ENCODE results near the gene ETV3. TPM values are rescaled to one million over a fixed set of nuclear protein-coding genes. Genes with fewer than 3 reads are reported as not detected.

Gene ETV3
- total and polyA plus RNA-seq, 2 of the 4 experiments (the other 2 are of a cell fraction) = 6.4 to 14.7 TPM

GRCh38 chr1:157150631-157151030 lies 12.4 kb upstream of the ETV3 start:
- Histone ChIP-seq H3K36me3 (ENCODE audit: control insufficient read depth, insufficient read depth, low read length) (no peaks in the 10 kb centered on the region), H2AK5ac (ENCODE audit: low read depth, low read length) (no peak overlapping the region), H3K4ac (ENCODE audit: low read depth, low read length) (no peak overlapping the region), H2BK15ac (ENCODE audit: low read depth, low read length) (no peak overlapping the region), H4K91ac (ENCODE audit: insufficient read depth, low read depth, low read length) (no peak overlapping the region), H2BK5ac (ENCODE audit: low read depth, low read length, poor library complexity, severe bottlenecking) (no peak overlapping the region), H3K27me3 (ENCODE audit: control insufficient read depth, insufficient read depth, low read length) (no peaks in the 10 kb centered on the region; the same call in 1 of the 2 replicates), H3K4me3 (ENCODE audit: insufficient read depth, low read depth, low read length) (no peak overlapping the region), H2BK20ac (ENCODE audit: low read depth, low read length) (no peak overlapping the region), H3K9me3 (ENCODE audit: control insufficient read depth, insufficient read depth, low read length) (no peaks in the 10 kb centered on the region), H4K5ac (ENCODE audit: low read depth, low read length) (no peak overlapping the region), H3K27ac (ENCODE audit: insufficient read depth, low read length) (no peak overlapping the region), H3K18ac (ENCODE audit: low read depth, low read length) (no peak overlapping the region), H3K9me1 (ENCODE audit: insufficient read depth, low read length) (0 out of 2 replicates have a peak, but pooled peaks cover 3% of the 10 kb centered on the region), H4K8ac (ENCODE audit: low read depth in 2 of 2, low read length in 2 of 2) (no peak overlapping the region), H3K9ac (ENCODE audit: low read depth, low read length) (no peak overlapping the region), H4K20me1 (ENCODE audit: insufficient read depth, low read length) (no peaks in the 10 kb centered on the region), H3K4me2 (ENCODE audit: low read depth, low read length) (no peak overlapping the region), H3K14ac (replicated peaks; ENCODE audit: low read depth, low read length) (no peak overlapping the region), H2AK9ac (replicated peaks; ENCODE audit: low read depth, low read length, poor library complexity) (no peak overlapping the region), H3K56ac (ENCODE audit: extremely low read depth, insufficient read depth, low read length) (no peak overlapping the region), H2AFZ (replicated peaks; ENCODE audit: low read length, poor library complexity) (no peak overlapping the region), H2BK120ac (ENCODE audit: low read depth, low read length) (no peak overlapping the region), H3K4me1 (ENCODE audit: control insufficient read depth, insufficient read depth, low read length) (peaks cover 8% of the 10 kb centered on the region), H3K79me1 (ENCODE audit: low read depth in 1 of 2, low read length in 2 of 2) (no peaks in the 10 kb centered on the region), H3K23ac (ENCODE audit: low read depth, low read length) (no peak overlapping the region)
- WGBS, 2 experiments (ENCODE audit: extremely low coverage in 2 of 2, insufficient read length in 1 of 2) = 100% methylated on average over 1 of the region's 6 CpGs; no CpG with 5 or more reads in 1 of the 2 experiments
- ATAC-seq (ENCODE audit: low read depth) (no peak), DNase-seq (no peak)
- CTCF ChIA-PET = no interaction called here
- no TSS peak for BruUV-seq (replicated peaks)
- TF ChIP-seq, protein P1, sequence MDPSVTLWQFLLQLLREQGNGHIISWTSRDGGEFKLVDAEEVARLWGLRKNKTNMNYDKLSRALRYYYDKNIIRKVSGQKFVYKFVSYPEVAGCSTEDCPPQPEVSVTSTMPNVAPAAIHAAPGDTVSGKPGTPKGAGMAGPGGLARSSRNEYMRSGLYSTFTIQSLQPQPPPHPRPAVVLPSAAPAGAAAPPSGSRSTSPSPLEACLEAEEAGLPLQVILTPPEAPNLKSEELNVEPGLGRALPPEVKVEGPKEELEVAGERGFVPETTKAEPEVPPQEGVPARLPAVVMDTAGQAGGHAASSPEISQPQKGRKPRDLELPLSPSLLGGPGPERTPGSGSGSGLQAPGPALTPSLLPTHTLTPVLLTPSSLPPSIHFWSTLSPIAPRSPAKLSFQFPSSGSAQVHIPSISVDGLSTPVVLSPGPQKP (IDR thresholded peaks at IDR 0.05; ENCODE audit: borderline replicate concordance, low read depth, low read length) = no peak
- no peak for TF ChIP-seq BHLHE40 (IDR thresholded peaks at IDR 0.05; ENCODE audit: low read depth, low read length)
- TF ChIP-seq MAZ (IDR thresholded peaks at IDR 0.05; ENCODE audit: borderline replicate concordance, low read depth, low read length) = no peak
- intact Hi-C loops (cut with micrococcal nuclease) = no loop called here
- dilution Hi-C loops (cut with HindIII; ENCODE audit: low sequenced_read_pairs, unreplicated experiment) = no loop called here
- in situ Hi-C loops (cut with MboI; ENCODE audit: low sequenced_read_pairs) = loop anchor here (5.0 kb wide), 1 partner anchor 58 kb away; no protein-coding TSS in a partner anchor
- POLR2A ChIA-PET (ENCODE audit: unreplicated experiment) = no interaction called here
